ENCODE measurements around the gene WDR1. TPM values are rescaled to one million over a fixed set of nuclear protein-coding genes. Genes with fewer than 3 reads are reported as not detected.

The WDR1 gene
- total and polyA plus RNA-seq, 2 of the 13 experiments (the other 11 are each of a cell fraction or from before 2014, with no cell fraction given): 106 to 198 TPM

DNA sequence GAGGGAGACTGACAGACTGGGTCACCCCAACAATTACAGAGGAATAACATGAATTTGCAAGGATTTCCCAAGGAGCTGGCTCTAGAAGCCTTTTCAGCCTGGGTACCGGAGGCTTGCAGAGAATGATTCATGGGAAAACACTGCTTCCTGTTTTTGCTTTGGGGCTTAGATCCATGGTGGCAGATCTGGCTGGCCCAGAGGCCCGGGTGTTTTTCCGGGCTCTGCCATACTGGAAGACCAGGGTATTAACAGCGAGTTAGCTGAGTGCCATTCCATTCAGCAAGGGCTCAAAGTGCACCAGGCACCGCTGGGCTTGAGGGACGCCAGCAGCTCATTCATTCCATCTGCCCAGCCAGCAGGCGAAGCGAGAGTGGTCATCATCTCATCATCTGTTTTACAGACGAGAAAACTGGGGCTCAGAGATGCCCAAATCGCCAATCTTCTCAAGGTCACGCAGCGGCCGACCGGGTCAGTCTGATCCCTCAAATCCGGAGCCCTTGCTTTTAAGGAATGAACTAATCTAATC, 1.3 kb downstream of the WDR1 start (continued):
- TF ChIP-seq TGIF2 (CRISPR knock-in tag; IDR thresholded peaks at IDR 0.05) (peak; percentile 43), ZNF501 (CRISPR knock-in tag; IDR thresholded peaks at IDR 0.05) (no peak), MYC (CRISPR knock-in tag; IDR thresholded peaks at IDR 0.05; ENCODE audit: borderline replicate concordance) (peak; percentile 17; the same call in 1 of the 2 replicates), ZNF615 (CRISPR knock-in tag; IDR thresholded peaks at IDR 0.05; ENCODE audit: borderline replicate concordance) (no peak), ZFY (CRISPR knock-in tag; IDR thresholded peaks at IDR 0.05) (peak; percentile 21; the same call in 1 of the 2 replicates), POLR2AphosphoS2 (IDR thresholded peaks at IDR 0.05; ENCODE audit: low read depth, low read length) (0 out of 2 replicates have a peak, but pooled peaks have one; percentile 77), TBX3 (IDR thresholded peaks at IDR 0.05; ENCODE audit: borderline replicate concordance) (no peak), ZNF431 (CRISPR knock-in tag; IDR thresholded peaks at IDR 0.05; ENCODE audit: borderline replicate concordance, low read depth) (no peak), KAT8 (CRISPR knock-in tag; IDR thresholded peaks at IDR 0.05) (0 out of 2 replicates have a peak, but pooled peaks have one; percentile 12)
- TF ChIP-seq, protein P1, sequence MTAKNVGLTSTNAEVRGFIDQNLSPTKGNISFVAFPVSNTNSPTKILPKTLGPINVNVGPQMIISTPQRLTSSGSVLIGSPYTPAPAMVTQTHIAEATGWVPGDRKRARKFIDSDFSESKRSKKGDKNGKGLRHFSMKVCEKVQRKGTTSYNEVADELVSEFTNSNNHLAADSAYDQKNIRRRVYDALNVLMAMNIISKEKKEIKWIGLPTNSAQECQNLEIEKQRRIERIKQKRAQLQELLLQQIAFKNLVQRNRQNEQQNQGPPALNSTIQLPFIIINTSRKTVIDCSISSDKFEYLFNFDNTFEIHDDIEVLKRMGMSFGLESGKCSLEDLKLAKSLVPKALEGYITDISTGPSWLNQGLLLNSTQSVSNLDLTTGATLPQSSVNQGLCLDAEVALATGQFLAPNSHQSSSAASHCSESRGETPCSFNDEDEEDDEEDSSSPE (CRISPR knock-in tag; IDR thresholded peaks at IDR 0.05): no peak; the same call in 1 of the 2 replicates
- TF ChIP-seq, protein P2, sequence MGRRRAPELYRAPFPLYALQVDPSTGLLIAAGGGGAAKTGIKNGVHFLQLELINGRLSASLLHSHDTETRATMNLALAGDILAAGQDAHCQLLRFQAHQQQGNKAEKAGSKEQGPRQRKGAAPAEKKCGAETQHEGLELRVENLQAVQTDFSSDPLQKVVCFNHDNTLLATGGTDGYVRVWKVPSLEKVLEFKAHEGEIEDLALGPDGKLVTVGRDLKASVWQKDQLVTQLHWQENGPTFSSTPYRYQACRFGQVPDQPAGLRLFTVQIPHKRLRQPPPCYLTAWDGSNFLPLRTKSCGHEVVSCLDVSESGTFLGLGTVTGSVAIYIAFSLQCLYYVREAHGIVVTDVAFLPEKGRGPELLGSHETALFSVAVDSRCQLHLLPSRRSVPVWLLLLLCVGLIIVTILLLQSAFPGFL (CRISPR knock-in tag; IDR thresholded peaks at IDR 0.05): no peak

DNA sequence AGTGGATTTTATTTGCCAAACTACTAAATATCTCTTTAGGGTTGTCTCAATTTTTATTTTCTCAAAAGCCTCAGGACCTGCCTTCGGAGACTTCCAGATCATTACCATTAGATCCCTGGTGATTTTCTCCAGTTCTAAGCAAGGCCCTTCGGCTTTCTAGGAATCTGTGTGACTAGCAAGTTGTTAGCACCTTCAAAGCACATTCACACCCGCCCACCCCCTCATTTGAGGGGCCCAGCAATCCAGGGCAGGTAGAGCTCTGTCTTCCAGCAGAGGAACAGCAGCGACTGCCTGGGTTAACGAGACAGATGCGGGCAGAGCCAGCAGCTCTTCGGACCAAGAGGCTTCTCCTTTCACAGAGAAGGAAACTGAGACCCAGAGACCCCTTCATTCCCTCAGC, 2.0 kb downstream of the WDR1 start:
- WGBS (ENCODE audit: low lambda C conversion rate): 97% methylated on average over 6 of the region's 7 CpGs
- no TSS peak for BruUV-seq (replicated peaks)
- Histone ChIP-seq H3K36me3 (replicated peaks in 1 of 2; ENCODE audit: control insufficient read depth in 1 of 2, insufficient read depth in 2 of 2, low read length in 2 of 2) (peaks cover 25 to 55% of the 10 kb centered on the region in 2 experiments), H3K4me1 (ENCODE audit: insufficient read depth, low read length) (peaks cover 89% of the 10 kb centered on the region), H3K27ac (ENCODE audit: extremely low read length, insufficient read depth, low read length) (peak overlapping the region; percentile 71), H3K4me3 (replicated peaks in 1 of 3; ENCODE audit: insufficient read depth in 1 of 3, low read depth in 2 of 3, low read length in 3 of 3) (peak overlapping the region; percentile 74 to 93 (median 88); a peak in 5 of 6 replicates), H2AFZ (ENCODE audit: low read length) (no peak overlapping the region), H3K79me2 (ENCODE audit: insufficient read depth, low read length) (peaks cover 68% of the 10 kb centered on the region), H3K4me2 (ENCODE audit: low read depth, low read length) (peak overlapping the region; percentile 92), H3K9ac (ENCODE audit: insufficient read depth, low read depth, low read length) (peak overlapping the region; percentile 86), H3K9me3 (ENCODE audit: low read length) (no peaks in the 10 kb centered on the region), H4K20me1 (ENCODE audit: insufficient read depth, low read length) (peaks cover 22% of the 10 kb centered on the region; the same call in 1 of the 2 replicates), H3K27me3 (ENCODE audit: control insufficient read depth in 1 of 2, insufficient read depth in 2 of 2, low read length in 2 of 2) (no peaks in the 10 kb centered on the region)
- ATAC-seq (no peak), DNase-seq (ENCODE audit: low spot score) (no peak), FAIRE-seq (no peak)
- in situ Hi-C loops (cut with HindIII; ENCODE audit: extremely low pct_ligation_motif_present, low pct_unique_long_range_greater_than_20kb): no loop called here
- intact Hi-C loops (cut with micrococcal nuclease; ENCODE audit: unreplicated experiment): no loop called here
- TF ChIP-seq ZNF10 (CRISPR knock-in tag; IDR thresholded peaks at IDR 0.05; ENCODE audit: borderline replicate concordance, low read depth): no peak
- TF ChIP-seq, protein P3, sequence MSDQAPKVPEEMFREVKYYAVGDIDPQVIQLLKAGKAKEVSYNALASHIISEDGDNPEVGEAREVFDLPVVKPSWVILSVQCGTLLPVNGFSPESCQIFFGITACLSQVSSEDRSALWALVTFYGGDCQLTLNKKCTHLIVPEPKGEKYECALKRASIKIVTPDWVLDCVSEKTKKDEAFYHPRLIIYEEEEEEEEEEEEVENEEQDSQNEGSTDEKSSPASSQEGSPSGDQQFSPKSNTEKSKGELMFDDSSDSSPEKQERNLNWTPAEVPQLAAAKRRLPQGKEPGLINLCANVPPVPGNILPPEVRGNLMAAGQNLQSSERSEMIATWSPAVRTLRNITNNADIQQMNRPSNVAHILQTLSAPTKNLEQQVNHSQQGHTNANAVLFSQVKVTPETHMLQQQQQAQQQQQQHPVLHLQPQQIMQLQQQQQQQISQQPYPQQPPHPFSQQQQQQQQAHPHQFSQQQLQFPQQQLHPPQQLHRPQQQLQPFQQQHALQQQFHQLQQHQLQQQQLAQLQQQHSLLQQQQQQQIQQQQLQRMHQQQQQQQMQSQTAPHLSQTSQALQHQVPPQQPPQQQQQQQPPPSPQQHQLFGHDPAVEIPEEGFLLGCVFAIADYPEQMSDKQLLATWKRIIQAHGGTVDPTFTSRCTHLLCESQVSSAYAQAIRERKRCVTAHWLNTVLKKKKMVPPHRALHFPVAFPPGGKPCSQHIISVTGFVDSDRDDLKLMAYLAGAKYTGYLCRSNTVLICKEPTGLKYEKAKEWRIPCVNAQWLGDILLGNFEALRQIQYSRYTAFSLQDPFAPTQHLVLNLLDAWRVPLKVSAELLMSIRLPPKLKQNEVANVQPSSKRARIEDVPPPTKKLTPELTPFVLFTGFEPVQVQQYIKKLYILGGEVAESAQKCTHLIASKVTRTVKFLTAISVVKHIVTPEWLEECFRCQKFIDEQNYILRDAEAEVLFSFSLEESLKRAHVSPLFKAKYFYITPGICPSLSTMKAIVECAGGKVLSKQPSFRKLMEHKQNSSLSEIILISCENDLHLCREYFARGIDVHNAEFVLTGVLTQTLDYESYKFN (CRISPR knock-in tag; conservative IDR thresholded peaks at IDR 0.05): no peak
- no peak for TF ChIP-seq TBL1XR1 (IDR thresholded peaks at IDR 0.05; ENCODE audit: borderline replicate concordance, low read length, partially characterized antibody)
- peak; percentile 74 for TF ChIP-seq BCL6 (CRISPR knock-in tag; IDR thresholded peaks at IDR 0.05)
- TF ChIP-seq SMC3 (IDR thresholded peaks at IDR 0.05; ENCODE audit: low read length): no peak
- TF ChIP-seq JUNB (CRISPR knock-in tag; IDR thresholded peaks at IDR 0.05; ENCODE audit: borderline replicate concordance): no peak
- no peak for TF ChIP-seq ZNF510 (CRISPR knock-in tag; IDR thresholded peaks at IDR 0.05; ENCODE audit: low read depth)
- ChIA-PET CTCF (ENCODE audit: low intra/inter-chr PET ratio, low total read pairs) (no interaction called here), POLR2A (interaction anchor here (1.2 to 4.5 kb wide), 3 partner anchors 10 to 94 kb away, joined by 4 to 29 read pairs (median 4); partner anchors contain the start of gene SLC2A9)
